ENCODE data around the gene CXCR5. TPM values are rescaled to one million over a fixed set of nuclear protein-coding genes. Genes with fewer than 3 reads are reported as not detected.

The CXCR5 gene
- total and polyA plus RNA-seq, 8 donors = 0.06 to 0.20 (median 0.12) TPM

DNA sequence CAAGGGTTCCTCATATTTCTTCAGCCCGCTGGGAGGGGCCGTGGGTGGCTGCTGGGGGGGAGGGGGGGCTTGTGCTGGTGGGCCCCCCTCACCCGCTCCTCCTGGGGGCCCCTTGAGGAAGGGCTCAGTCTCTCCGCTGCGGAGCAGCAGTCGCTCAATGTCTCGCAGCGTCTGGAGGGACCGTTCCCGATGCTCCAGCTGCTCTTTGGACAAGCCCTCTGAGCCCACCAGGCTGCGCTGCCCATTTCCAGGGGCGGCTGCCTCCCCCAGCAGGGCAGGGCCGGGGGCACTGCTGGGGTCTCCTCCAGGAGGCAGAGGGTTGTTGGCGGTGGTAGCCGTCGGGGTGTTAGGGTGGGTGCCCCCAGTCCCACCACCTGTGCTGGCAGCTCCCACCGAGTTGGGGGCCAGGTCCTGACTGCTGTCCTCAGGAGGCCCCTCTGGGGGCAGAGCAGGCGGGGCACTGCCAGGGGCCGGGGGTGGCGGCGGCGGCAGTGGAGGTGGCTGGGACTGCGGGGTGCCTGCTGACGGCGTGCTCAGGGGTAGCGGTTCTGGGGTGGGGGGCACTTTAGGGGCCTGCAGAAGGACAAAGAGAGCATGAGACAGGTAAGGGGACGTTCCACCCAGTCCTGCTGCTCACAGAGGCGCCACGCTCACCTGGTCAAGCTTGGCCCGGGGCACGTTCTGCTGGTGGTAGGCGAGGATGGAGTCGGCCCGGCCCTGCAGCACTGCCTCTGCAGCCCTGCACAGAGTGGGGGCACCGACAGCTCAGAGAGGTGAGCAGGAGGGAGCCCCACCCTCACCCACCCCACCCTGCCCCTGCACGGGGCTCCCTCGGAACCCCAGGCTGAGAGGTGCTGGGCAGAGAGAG lies 18.9 kb downstream of the CXCR5 start:
- H3K27me3 ChIP-seq = no peaks in the 10 kb centered on the region
- H3K9me3 ChIP-seq = no peaks in the 10 kb centered on the region
- TF ChIP-seq, protein P1, sequence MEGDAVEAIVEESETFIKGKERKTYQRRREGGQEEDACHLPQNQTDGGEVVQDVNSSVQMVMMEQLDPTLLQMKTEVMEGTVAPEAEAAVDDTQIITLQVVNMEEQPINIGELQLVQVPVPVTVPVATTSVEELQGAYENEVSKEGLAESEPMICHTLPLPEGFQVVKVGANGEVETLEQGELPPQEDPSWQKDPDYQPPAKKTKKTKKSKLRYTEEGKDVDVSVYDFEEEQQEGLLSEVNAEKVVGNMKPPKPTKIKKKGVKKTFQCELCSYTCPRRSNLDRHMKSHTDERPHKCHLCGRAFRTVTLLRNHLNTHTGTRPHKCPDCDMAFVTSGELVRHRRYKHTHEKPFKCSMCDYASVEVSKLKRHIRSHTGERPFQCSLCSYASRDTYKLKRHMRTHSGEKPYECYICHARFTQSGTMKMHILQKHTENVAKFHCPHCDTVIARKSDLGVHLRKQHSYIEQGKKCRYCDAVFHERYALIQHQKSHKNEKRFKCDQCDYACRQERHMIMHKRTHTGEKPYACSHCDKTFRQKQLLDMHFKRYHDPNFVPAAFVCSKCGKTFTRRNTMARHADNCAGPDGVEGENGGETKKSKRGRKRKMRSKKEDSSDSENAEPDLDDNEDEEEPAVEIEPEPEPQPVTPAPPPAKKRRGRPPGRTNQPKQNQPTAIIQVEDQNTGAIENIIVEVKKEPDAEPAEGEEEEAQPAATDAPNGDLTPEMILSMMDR (IDR thresholded peaks at IDR 0.05) = no peak
- H3K27ac ChIP-seq = no peak overlapping the region
- H3K36me3 ChIP-seq = peaks cover 0 to 50% (median 28%) of the 10 kb centered on the region in 3 donors
- no peak overlapping the region for H3K4me3 ChIP-seq
- FAIRE-seq (no peak), DNase-seq (peak in 4 of 6 donors; percentile 11 to 78 (median 42)), ATAC-seq (no peak)
- peaks cover 0 to 4% (median 0%) of the 10 kb centered on the region in 3 donors for H3K4me1 ChIP-seq
- intact Hi-C loops (cut with DNase I) = loop anchor here in 1 of 3 donors (5.0 kb wide), 1 partner anchor 40 kb away; no protein-coding TSS in a partner anchor
- 90 to 91% methylated on average over 36 to 37 of the region's 37 CpGs for WGBS, 2 donors

DNA sequence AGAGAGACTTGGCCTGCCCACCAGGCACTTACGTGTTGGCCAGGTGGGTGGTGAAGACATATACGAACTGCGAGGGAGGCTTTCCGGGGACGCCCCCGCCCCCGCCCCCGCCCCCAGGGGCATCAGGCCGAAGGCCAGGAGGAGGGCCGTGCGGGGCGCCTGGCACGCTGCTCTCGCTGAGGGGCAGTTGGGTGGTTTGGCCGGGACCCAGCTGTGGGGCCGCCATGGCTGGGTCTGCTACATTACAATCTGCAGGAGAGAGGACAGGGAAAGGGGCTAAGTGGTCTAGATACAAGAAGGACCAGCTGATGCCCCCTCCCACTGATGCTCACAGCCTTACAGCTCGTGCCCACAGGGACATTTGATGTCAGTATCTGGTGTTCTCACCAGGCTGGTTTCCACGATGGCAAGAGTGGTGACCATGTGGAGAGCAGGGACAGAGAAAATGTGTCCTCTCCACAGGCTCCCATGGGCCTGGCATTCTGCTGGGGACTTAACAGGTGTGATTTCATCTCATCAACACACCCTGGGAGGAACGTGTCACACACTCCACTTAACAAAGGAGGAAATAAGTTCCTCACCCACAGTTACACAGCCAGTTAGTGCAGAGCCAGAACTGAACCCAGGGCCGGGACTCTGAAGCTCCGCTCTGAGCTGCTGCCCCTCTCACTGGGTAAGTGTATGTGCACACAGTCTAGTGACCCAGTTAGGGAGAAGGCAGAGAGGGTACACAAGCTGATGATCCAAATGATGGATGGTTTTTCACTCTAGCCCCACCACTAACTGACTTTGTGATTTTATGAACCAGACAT lies 19.7 kb downstream of the CXCR5 start:
- Histone ChIP-seq H3K27me3 (no peaks in the 10 kb centered on the region), H3K36me3 (peaks cover 0 to 58% (median 28%) of the 10 kb centered on the region in 3 donors), H3K27ac (no peak overlapping the region), H3K4me3 (no peak overlapping the region), H3K9me3 (no peaks in the 10 kb centered on the region), H3K4me1 (peaks cover 0 to 4% (median 0%) of the 10 kb centered on the region in 3 donors)
- intact Hi-C loops (cut with DNase I) = loop anchor here in 1 of 3 donors (5.0 kb wide), 1 partner anchor 39 kb away; no protein-coding TSS in a partner anchor
- ATAC-seq (no peak), FAIRE-seq (no peak), DNase-seq (peak in 3 of 6 donors; percentile 7 to 55 (median 25))
- WGBS, 2 donors = 79 to 83% methylated on average over 21 of the region's 21 CpGs
- TF ChIP-seq, protein P1 (IDR thresholded peaks at IDR 0.05) = no peak

DNA sequence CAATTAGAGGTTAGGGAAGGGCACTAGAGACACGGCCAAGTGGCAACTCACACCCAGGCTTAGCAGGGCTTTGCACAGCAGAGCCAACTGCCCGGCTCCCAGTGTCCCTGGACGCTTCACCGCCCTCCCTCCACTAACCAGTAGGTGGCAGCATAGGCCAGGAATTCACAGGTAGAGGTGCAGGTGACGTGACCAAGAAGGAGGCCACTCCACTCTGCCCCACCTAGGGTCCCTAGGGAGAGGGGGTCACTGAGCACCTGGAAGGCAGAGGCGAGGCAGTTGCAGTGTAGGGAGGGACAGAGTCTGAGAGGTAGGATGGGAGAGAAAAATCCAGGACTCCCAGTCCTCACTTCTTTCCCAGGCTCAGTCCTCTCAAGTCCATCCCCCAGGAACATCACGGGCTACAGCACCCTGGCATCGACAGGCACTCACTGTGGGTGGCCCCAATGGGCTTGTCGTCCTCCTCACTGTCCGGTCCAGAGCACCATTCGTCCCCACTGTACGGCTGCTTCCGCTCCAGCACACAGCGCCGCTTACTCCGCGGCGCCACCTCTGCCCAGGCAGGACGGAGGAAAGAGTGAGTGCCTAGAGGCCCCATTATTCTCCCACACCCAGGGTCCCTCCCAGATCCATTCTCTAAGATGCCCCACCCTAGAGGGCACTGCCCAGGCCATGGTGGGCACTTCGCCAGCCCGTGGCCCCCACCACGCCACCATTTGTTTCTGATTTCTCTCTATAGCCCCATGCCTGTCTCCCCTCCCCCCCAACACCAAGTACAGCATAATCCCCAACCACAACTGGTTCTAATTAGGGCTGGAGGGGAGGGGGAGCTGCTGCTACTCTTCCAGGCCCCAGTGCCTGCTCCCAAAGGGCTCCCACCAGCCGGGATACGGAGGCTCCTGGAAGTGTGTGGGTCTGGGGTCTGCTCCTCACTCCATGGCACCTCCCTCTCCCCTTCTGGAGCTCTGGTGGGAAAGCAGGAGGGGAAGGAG lies 23.7 kb downstream of the CXCR5 start:
- no peaks in the 10 kb centered on the region for H3K9me3 ChIP-seq
- TF ChIP-seq, protein P1 (IDR thresholded peaks at IDR 0.05) = peak; percentile 78 to 95 (median 88)
- H3K4me1 ChIP-seq = peaks cover 17 to 38% (median 22%) of the 10 kb centered on the region in 3 donors
- no peak for FAIRE-seq
- peak overlapping the region in 2 of 4 donors; percentile 23 to 52 for H3K27ac ChIP-seq
- H3K4me3 ChIP-seq = no peak overlapping the region
- peaks cover 0 to 31% (median 10%) of the 10 kb centered on the region in 3 donors for H3K36me3 ChIP-seq
- H3K27me3 ChIP-seq = no peaks in the 10 kb centered on the region
- intact Hi-C loops (cut with DNase I) = loop anchor here in 1 of 3 donors (2.0 to 5.0 kb wide), 2 partner anchors 17 to 50 kb away; partner anchors contain the start of genes BCL9L and UPK2
- peak; percentile 62 to 78 (median 76) for ATAC-seq
- DNase-seq = peak; percentile 80 to 94 (median 90)
- WGBS, 2 donors = 43 to 45% methylated on average over 24 of the region's 24 CpGs

DNA sequence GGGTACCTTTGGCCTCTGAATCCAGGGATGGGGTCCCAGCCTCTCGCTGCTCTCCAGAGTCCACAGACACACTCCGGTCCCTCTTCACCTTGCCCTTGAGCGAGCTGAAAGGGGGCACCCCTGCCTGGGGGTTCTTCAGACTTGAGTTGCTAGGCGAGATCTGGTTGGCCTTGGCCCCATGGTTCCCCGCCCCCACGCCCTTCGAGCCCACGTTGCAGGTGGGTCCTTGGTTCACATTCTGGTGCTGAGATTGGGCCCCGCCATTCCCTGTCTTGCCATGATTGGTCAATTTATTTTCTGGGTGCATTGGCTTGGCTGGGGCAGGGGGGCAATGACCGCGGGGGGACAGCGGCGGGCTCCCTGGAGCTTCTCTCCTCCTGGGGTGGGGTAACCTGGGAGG lies 24.6 kb downstream of the CXCR5 start:
- Histone ChIP-seq H3K9me3 (no peaks in the 10 kb centered on the region), H3K27me3 (no peaks in the 10 kb centered on the region), H3K4me3 (no peak overlapping the region), H3K4me1 (peaks cover 26 to 47% (median 31%) of the 10 kb centered on the region in 3 donors), H3K36me3 (peaks cover 0 to 22% (median under 1%) of the 10 kb centered on the region in 3 donors), H3K27ac (peak overlapping the region in 1 of 4 donors; percentile 52)
- FAIRE-seq = no peak
- peak in 2 of 6 donors; percentile 18 to 38 for DNase-seq
- 74 to 76% methylated on average over 11 to 13 of the region's 13 CpGs for WGBS, 2 donors
- ATAC-seq = no peak
- intact Hi-C loops (cut with DNase I) = loop anchor here in 1 of 3 donors (2.0 to 5.0 kb wide), 2 partner anchors 17 to 49 kb away; partner anchors contain the start of genes BCL9L and UPK2
- TF ChIP-seq, protein P1 (IDR thresholded peaks at IDR 0.05) = no peak
